ENCODE measurements around the gene CCL25.

DNA sequence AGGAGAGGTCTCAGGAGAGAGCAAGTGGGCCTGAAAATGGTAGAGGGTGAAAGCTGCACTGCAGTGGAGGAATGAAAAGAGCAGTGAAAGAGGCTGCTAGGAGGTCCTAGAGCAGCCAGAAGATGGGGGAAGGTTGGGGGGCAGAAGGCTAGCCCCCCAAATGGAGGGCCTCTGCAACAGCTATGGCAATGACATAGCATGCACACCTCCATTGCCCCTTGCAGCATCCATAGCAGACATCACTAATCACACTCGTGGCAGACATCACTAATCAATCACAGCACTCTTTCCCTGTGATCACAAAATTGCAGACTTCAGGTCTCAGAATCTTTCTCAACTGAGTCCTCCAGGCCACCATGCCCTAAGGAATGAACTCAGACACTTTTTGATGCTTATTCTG, 21.9 kb downstream of the CCL25 start:
- TF ChIP-seq EZH2 (IDR thresholded peaks at IDR 0.05; ENCODE audit: low read length, unreplicated experiment) = no peak
- no peak for TF ChIP-seq CTCF (conservative IDR thresholded peaks at IDR 0.05; ENCODE audit: low read depth, low read length)
